ENCODE data around the gene RNU7-1.

DNA sequence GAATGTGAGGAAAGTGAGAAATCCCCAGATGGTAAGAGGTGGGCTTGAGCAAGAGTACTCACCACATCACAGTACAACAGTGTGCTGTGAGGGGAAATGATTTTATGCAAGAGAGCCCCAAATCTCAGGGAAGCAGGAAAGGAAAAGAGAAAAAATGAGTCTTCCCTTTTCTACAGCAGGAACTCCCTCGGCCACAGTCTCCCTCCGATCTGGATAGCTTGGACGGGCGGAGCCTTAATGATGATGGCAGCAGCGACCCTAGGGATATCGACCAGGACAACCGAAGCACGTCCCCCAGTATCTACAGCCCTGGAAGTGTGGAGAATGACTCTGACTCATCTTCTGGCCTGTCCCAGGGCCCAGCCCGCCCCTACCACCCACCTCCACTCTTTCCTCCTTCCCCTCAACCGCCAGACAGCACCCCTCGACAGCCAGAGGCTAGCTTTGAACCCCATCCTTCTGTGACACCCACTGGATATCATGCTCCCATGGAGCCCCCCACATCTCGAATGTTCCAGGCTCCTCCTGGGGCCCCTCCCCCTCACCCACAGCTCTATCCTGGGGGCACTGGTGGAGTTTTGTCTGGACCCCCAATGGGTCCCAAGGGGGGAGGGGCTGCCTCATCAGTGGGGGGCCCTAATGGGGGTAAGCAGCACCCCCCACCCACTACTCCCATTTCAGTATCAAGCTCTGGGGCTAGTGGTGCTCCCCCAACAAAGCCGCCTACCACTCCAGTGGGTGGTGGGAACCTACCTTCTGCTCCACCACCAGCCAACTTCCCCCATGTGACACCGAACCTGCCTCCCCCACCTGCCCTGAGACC, 8.0 kb upstream of the RNU7-1 start:
- TF ChIP-seq EZH2 (IDR thresholded peaks at IDR 0.05; ENCODE audit: borderline replicate concordance, low read depth, low read length, severe bottlenecking) (no peak), CTCF (IDR thresholded peaks at IDR 0.05; ENCODE audit: borderline replicate concordance, extremely low read depth, low read length, poor library complexity, severe bottlenecking) (no peak)
